Mesenchymal stem cell (in vitro differentiated cells and primary cell): Measurements from ENCODE around the gene MISP.

Experiments used
- DNase-seq: peaks from one replicate; pipeline ENCODE4 v3.0.0-alpha.2; 2013
- H2AFZ ChIP-seq: one replicate; pipeline ENCODE4 v1.6.1; 2013; ENCODE audit warnings: low read depth, mild to moderate bottlenecking, control low read depth, inconsistent platforms, low read length, moderate library complexity
- H2AK5ac ChIP-seq: 2 replicates; pipeline ENCODE4 v1.6.1; 2013; ENCODE audit warnings: low read length, moderate library complexity, mild to moderate bottlenecking, inconsistent platforms; ENCODE audit not compliant: severe bottlenecking
- H2BK120ac ChIP-seq: one replicate; pipeline ENCODE4 v1.6.1; 2013; ENCODE audit warnings: low read depth, mild to moderate bottlenecking, inconsistent platforms, low read length, moderate library complexity
- H2BK12ac ChIP-seq, 2 experiments: one replicate each; pipeline ENCODE4 v1.6.1; 2013; ENCODE audit warnings: inconsistent platforms in 2 of 2, low read length in 2 of 2, mild to moderate bottlenecking in 2 of 2, moderate library complexity in 2 of 2, control low read depth in 1 of 2
- H2BK15ac ChIP-seq: one replicate; pipeline ENCODE4 v1.6.1; 2013; ENCODE audit warnings: mild to moderate bottlenecking, low read depth, inconsistent platforms; ENCODE audit not compliant: poor library complexity, severe bottlenecking
- H2BK5ac ChIP-seq: 2 replicates; pipeline ENCODE4 v1.6.1; 2013; ENCODE audit warnings: low read depth, mild to moderate bottlenecking, low read length, control low read depth, inconsistent platforms; ENCODE audit not compliant: poor library complexity, severe bottlenecking
- H3K14ac ChIP-seq, 2 experiments: one replicate each; pipeline ENCODE4 v1.6.1; 2013; ENCODE audit warnings: inconsistent platforms in 2 of 2, low read length in 2 of 2, control low read depth in 1 of 2, mild to moderate bottlenecking in 1 of 2, moderate library complexity in 1 of 2
- H3K18ac ChIP-seq, 2 experiments: one replicate each; pipeline ENCODE4 v1.6.1; 2013; ENCODE audit warnings: inconsistent platforms in 2 of 2, low read length in 2 of 2, control low read depth in 1 of 2, low read depth in 1 of 2, mild to moderate bottlenecking in 1 of 2
- H3K23ac ChIP-seq, 2 experiments: one replicate each; pipeline ENCODE4 v1.6.1; 2013; ENCODE audit warnings: inconsistent platforms in 2 of 2, low read length in 2 of 2, mild to moderate bottlenecking in 2 of 2, moderate library complexity in 2 of 2, control low read depth in 1 of 2
- H3K27ac ChIP-seq: 2 replicates; pipeline ENCODE4 v1.5.1; 2013; ENCODE audit warnings: mild to moderate bottlenecking, moderate library complexity, low read length, control low read depth, inconsistent platforms; ENCODE audit not compliant: poor library complexity, severe bottlenecking
- H3K27me3 ChIP-seq, 2 experiments: 2 replicates each; pipeline versions ENCODE4 v1.6.1 to v1.7.0; 2013; ENCODE audit warnings: low read length in 2 of 2, mild to moderate bottlenecking in 2 of 2, moderate library complexity in 2 of 2, control low read depth in 1 of 2, inconsistent platforms in 1 of 2; ENCODE audit not compliant: control insufficient read depth in 1 of 2, insufficient read depth in 1 of 2
- H3K36me3 ChIP-seq, 2 experiments: 2 replicates each; pipeline versions ENCODE4 v1.6.1 to v1.7.0; 2013; ENCODE audit warnings: low read length in 2 of 2, control low read depth in 1 of 2, inconsistent platforms in 1 of 2, low read depth in 1 of 2, mild to moderate bottlenecking in 1 of 2; ENCODE audit not compliant: insufficient read depth in 2 of 2, control insufficient read depth in 1 of 2
- H3K4ac ChIP-seq, 2 experiments: one replicate each; pipeline ENCODE4 v1.6.1; 2013; ENCODE audit warnings: inconsistent platforms in 2 of 2, low read length in 2 of 2, mild to moderate bottlenecking in 2 of 2, moderate library complexity in 2 of 2, control low read depth in 1 of 2, low read depth in 1 of 2
- H3K4me1 ChIP-seq: 2 replicates; pipeline ENCODE4 v1.6.1; 2013; ENCODE audit warnings: low read depth, low read length, control low read depth; ENCODE audit not compliant: control insufficient read depth, insufficient read depth
- H3K4me2 ChIP-seq: 2 replicates; pipeline ENCODE4 v1.6.1; 2013; ENCODE audit warnings: low read length, mild to moderate bottlenecking, inconsistent platforms; ENCODE audit not compliant: poor library complexity, severe bottlenecking
- H3K4me3 ChIP-seq, 2 experiments: 2 replicates each; pipeline versions ENCODE4 v1.5.1 to v1.7.0; 2013; ENCODE audit warnings: low read length in 2 of 2, mild to moderate bottlenecking in 2 of 2, control low read depth in 1 of 2, low read depth in 1 of 2; ENCODE audit not compliant: insufficient read depth in 1 of 2
- H3K79me1 ChIP-seq: replicated peaks from 2 replicates; pipeline ENCODE4 v1.6.1; 2013; ENCODE audit warnings: mild to moderate bottlenecking, control low read depth, low read length, inconsistent platforms; ENCODE audit not compliant: poor library complexity, severe bottlenecking
- H3K9ac ChIP-seq: 2 replicates; pipeline ENCODE4 v1.7.0; 2013; ENCODE audit warnings: mild to moderate bottlenecking, low read length, moderate library complexity
- H3K9me3 ChIP-seq: 2 replicates; pipeline ENCODE4 v1.7.0; 2013; ENCODE audit warnings: mild to moderate bottlenecking, low read length; ENCODE audit not compliant: control insufficient read depth
- H4K8ac ChIP-seq: one replicate; pipeline ENCODE4 v1.6.1; 2013; ENCODE audit warnings: inconsistent platforms, mild to moderate bottlenecking, low read length, moderate library complexity
- H4K91ac ChIP-seq: one replicate; pipeline ENCODE4 v1.6.1; 2013; ENCODE audit warnings: mild to moderate bottlenecking, low read length, inconsistent platforms
- WGBS: methylation state at CpG from one replicate; pipeline ENCODE4 v1.1.7; 2013; ENCODE audit warnings: mixed read lengths; 5-methylcytosine and 5-hydroxymethylcytosine counted together

The MISP gene

GRCh38 chr19:793806-794205 lies 42.9 kb downstream of the MISP start:
- no peak overlapping the region for H3K9ac ChIP-seq
- no peak overlapping the region for H3K14ac ChIP-seq
- H2AK5ac ChIP-seq = no peak overlapping the region
- peaks cover 0 to 3% of the 10 kb centered on the region in 2 experiments for H3K36me3 ChIP-seq
- no peak overlapping the region for H2BK5ac ChIP-seq
- no peak overlapping the region for H3K23ac ChIP-seq
- no peak overlapping the region for H3K4ac ChIP-seq
- 93% methylated on average over 10 of the region's 12 CpGs for WGBS
- peaks cover 22% of the 10 kb centered on the region for H3K4me1 ChIP-seq
- H3K18ac ChIP-seq = no peak overlapping the region
- no peak overlapping the region for H2BK120ac ChIP-seq
- H3K79me1 ChIP-seq = no peaks in the 10 kb centered on the region
- H4K91ac ChIP-seq = no peak overlapping the region
- H3K4me3 ChIP-seq = no peak overlapping the region
- H2BK12ac ChIP-seq = peak overlapping the region in 1 of 2 experiments; percentile 25
- DNase-seq = no peak
- no peak overlapping the region for H2BK15ac ChIP-seq
- no peak overlapping the region for H2AFZ ChIP-seq
- H3K27ac ChIP-seq = no peak overlapping the region
- H4K8ac ChIP-seq = no peak overlapping the region
- H3K9me3 ChIP-seq = no peaks in the 10 kb centered on the region
- H3K27me3 ChIP-seq = no peaks in the 10 kb centered on the region
- H3K4me2 ChIP-seq = no peak overlapping the region

- no peak overlapping the region for H2BK15ac ChIP-seq
- H2BK120ac ChIP-seq = no peak overlapping the region
- no peaks in the 10 kb centered on the region for H3K9me3 ChIP-seq
- no peak for DNase-seq
- H3K79me1 ChIP-seq = no peaks in the 10 kb centered on the region
- peak overlapping the region in 1 of 2 experiments; percentile 80 for H3K4me3 ChIP-seq
- H3K4me2 ChIP-seq = no peak overlapping the region
- H3K14ac ChIP-seq = no peak overlapping the region
- H2AFZ ChIP-seq = no peak overlapping the region
- H3K27me3 ChIP-seq = no peaks in the 10 kb centered on the region
- H4K8ac ChIP-seq = no peak overlapping the region
- H3K27ac ChIP-seq = no peak overlapping the region
- H2AK5ac ChIP-seq = no peak overlapping the region
- H3K4me1 ChIP-seq = peaks cover 13% of the 10 kb centered on the region
- no peak overlapping the region for H3K4ac ChIP-seq
- H3K36me3 ChIP-seq = peaks cover 1 to 13% of the 10 kb centered on the region in 2 experiments
- peak overlapping the region; percentile 62 for H4K91ac ChIP-seq
- no peak overlapping the region for H2BK5ac ChIP-seq
- H3K23ac ChIP-seq = no peak overlapping the region
- WGBS = 95% methylated on average over 28 of the region's 28 CpGs
- no peak overlapping the region for H3K18ac ChIP-seq
- H3K9ac ChIP-seq = peak overlapping the region; percentile 72
- H2BK12ac ChIP-seq = no peak overlapping the region
These were observed 44.2 kb downstream of the MISP start for GRCh38 chr19:795073-795611.

- no peak overlapping the region for H2BK15ac ChIP-seq
- 92% methylated on average over 39 of the region's 39 CpGs for WGBS
- peak overlapping the region; percentile 11 for H2AK5ac ChIP-seq
- H3K9ac ChIP-seq = peak overlapping the region; percentile 91
- H3K9me3 ChIP-seq = no peaks in the 10 kb centered on the region
- H3K36me3 ChIP-seq = peaks cover 9 to 21% of the 10 kb centered on the region in 2 experiments
- no peak overlapping the region for H3K27ac ChIP-seq
- peak overlapping the region; percentile 83 to 96 for H3K4ac ChIP-seq
- peak overlapping the region; percentile 30 for H2AFZ ChIP-seq
- no peak overlapping the region for H2BK12ac ChIP-seq
- peak overlapping the region; percentile 97 for H4K8ac ChIP-seq
- H3K23ac ChIP-seq = no peak overlapping the region
- peak overlapping the region in 1 of 2 experiments; percentile 80 for H3K4me3 ChIP-seq
- H3K79me1 ChIP-seq = no peaks in the 10 kb centered on the region
- H4K91ac ChIP-seq = no peak overlapping the region
- peak overlapping the region in 1 of 2 experiments; percentile 87 for H3K18ac ChIP-seq
- H2BK5ac ChIP-seq = no peak overlapping the region
- no peak for DNase-seq
- H3K4me1 ChIP-seq = peaks cover 20% of the 10 kb centered on the region
- no peak overlapping the region for H3K14ac ChIP-seq
- no peaks in the 10 kb centered on the region for H3K27me3 ChIP-seq
- peak overlapping the region; percentile 84 for H3K4me2 ChIP-seq
- H2BK120ac ChIP-seq = no peak overlapping the region
These were observed 45.0 kb downstream of the MISP start for GRCh38 chr19:795691-796581.
